ENCODE data around the gene SARDH.

Gene SARDH

DNA sequence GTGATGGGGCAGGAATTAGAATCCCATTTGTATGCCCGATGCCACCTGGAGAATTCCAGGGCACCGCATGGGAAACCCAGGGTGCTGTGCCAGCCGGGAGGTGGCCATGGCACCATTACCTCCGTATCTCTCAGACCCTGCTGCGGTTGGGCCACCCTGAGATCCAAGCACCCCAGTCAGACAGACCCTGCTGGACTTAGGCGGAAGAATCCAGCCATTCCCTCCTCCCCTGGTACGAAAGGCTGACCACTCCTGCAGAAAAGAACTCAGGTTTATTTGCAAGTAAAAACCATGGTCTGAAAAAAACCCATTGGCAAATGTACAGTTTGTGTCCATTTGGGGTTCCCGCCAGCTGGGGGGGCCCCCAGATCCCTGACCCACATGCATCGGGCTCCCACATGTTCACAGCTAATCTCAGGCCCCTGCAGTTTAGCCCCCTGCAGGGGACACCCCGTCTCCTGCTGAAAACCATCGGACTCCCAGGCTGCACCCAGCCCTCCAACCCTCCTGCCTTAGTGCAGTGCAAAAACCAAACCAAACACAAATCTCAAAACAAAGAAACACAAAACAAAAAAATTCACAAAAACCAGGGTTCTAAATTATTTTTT is 23.6 kb upstream of the SARDH start:
- Histone ChIP-seq H3K4me1 (ENCODE audit: insufficient read depth, low read length) (no peaks in the 10 kb centered on the region), H3K4me2 (ENCODE audit: insufficient read depth, low read length) (no peak overlapping the region), H3K79me2 (ENCODE audit: insufficient read depth, low read length) (no peaks in the 10 kb centered on the region), H2AFZ (ENCODE audit: low read depth, low read length) (no peak overlapping the region), H4K20me1 (ENCODE audit: insufficient read depth, low read length) (no peaks in the 10 kb centered on the region), H3K9me3 (ENCODE audit: insufficient read depth, low read length, severe bottlenecking) (no peaks in the 10 kb centered on the region), H3K4me3 (ENCODE audit: low read depth in 1 of 2, low read length in 2 of 2) (no peak overlapping the region), H3K9ac (ENCODE audit: low read depth, low read length) (no peak overlapping the region), H3K36me3 (ENCODE audit: insufficient read depth, low read length) (no peaks in the 10 kb centered on the region), H3K27me3 (ENCODE audit: insufficient read depth, low read length, poor library complexity) (no peaks in the 10 kb centered on the region), H3K27ac (ENCODE audit: low read length) (no peak overlapping the region)
- TF ChIP-seq EZH2 (IDR thresholded peaks at IDR 0.05; ENCODE audit: borderline replicate concordance, low read depth, low read length, severe bottlenecking), result no peak
- TF ChIP-seq, protein P1, sequence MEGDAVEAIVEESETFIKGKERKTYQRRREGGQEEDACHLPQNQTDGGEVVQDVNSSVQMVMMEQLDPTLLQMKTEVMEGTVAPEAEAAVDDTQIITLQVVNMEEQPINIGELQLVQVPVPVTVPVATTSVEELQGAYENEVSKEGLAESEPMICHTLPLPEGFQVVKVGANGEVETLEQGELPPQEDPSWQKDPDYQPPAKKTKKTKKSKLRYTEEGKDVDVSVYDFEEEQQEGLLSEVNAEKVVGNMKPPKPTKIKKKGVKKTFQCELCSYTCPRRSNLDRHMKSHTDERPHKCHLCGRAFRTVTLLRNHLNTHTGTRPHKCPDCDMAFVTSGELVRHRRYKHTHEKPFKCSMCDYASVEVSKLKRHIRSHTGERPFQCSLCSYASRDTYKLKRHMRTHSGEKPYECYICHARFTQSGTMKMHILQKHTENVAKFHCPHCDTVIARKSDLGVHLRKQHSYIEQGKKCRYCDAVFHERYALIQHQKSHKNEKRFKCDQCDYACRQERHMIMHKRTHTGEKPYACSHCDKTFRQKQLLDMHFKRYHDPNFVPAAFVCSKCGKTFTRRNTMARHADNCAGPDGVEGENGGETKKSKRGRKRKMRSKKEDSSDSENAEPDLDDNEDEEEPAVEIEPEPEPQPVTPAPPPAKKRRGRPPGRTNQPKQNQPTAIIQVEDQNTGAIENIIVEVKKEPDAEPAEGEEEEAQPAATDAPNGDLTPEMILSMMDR (IDR thresholded peaks at IDR 0.05; ENCODE audit: borderline replicate concordance, extremely low read depth, low read length, poor library complexity, severe bottlenecking), result no peak
- DNase-seq (no peak), ATAC-seq (ENCODE audit: insufficient read depth, low read depth) (no peak)

DNA sequence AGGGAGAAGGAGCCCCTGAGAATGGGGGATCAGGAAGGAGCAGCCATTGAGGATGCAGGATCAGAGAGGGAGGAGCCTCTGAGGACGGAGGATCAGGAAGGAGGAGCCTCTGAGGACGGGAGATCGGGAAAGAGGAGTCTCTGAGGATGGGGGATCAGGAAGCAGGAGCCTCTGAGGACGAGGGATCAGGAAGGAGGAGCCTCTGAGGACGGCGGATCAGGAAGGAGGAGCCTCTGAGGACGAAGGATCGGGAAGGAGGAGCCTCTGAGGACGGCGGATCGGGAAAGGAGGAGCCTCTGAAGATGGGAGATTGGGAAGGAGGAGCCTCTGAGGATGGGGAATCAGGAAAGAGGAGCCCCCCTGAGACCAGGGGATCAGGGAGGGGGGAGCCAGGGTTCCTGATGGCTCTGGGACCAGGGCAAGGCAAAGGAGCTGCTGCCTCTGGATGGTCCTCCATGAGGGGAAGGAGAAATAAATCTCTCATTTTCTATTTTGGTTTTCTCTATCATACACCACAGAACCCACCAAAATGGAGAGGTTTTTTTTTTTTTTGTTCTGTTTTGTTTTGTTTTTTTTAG is 22.6 kb upstream of the SARDH start:
- no peaks in the 10 kb centered on the region for H3K4me1 ChIP-seq (ENCODE audit: insufficient read depth, low read length)
- TF ChIP-seq, protein P1 (IDR thresholded peaks at IDR 0.05; ENCODE audit: borderline replicate concordance, extremely low read depth, low read length, poor library complexity, severe bottlenecking), result no peak
- TF ChIP-seq EZH2 (IDR thresholded peaks at IDR 0.05; ENCODE audit: borderline replicate concordance, low read depth, low read length, severe bottlenecking), result no peak
- no peak overlapping the region for H3K4me2 ChIP-seq (ENCODE audit: insufficient read depth, low read length)
- no peak overlapping the region for H3K27ac ChIP-seq (ENCODE audit: low read length)
- ATAC-seq (ENCODE audit: insufficient read depth, low read depth), result no peak
- H3K27me3 ChIP-seq (ENCODE audit: insufficient read depth, low read length, poor library complexity), result no peaks in the 10 kb centered on the region
- H3K4me3 ChIP-seq (ENCODE audit: low read depth in 1 of 2, low read length in 2 of 2), result no peak overlapping the region
- no peaks in the 10 kb centered on the region for H3K79me2 ChIP-seq (ENCODE audit: insufficient read depth, low read length)
- no peak overlapping the region for H2AFZ ChIP-seq (ENCODE audit: low read depth, low read length)
- no peak for DNase-seq
- H3K36me3 ChIP-seq (ENCODE audit: insufficient read depth, low read length), result no peaks in the 10 kb centered on the region
- no peak overlapping the region for H3K9ac ChIP-seq (ENCODE audit: low read depth, low read length)
- H3K9me3 ChIP-seq (ENCODE audit: insufficient read depth, low read length, severe bottlenecking), result no peaks in the 10 kb centered on the region
- H4K20me1 ChIP-seq (ENCODE audit: insufficient read depth, low read length), result no peaks in the 10 kb centered on the region

DNA sequence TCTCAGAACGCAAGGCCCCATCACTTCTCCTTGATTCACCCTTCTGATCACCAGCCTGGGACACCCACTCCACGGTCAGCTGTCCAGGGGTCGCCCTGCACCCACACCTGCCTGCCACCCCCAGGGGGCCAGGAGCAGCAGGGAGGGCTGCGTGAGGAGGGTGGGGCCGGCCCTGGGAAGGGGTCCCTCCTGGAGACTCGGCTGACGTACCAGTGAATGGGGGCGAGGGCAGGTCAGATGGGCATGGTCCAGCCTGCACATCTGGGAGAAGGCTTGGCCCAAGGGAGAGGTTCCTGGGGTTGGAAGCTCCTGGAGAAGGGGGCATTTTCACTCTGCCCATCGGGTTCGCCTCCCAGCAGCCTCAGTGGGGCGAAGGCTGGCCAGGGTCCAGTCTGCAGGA is 21.8 kb upstream of the SARDH start:
- no peak overlapping the region for H3K9ac ChIP-seq (ENCODE audit: low read depth, low read length)
- no peaks in the 10 kb centered on the region for H3K27me3 ChIP-seq (ENCODE audit: insufficient read depth, low read length, poor library complexity)
- H3K4me3 ChIP-seq (ENCODE audit: low read depth in 1 of 2, low read length in 2 of 2), result no peak overlapping the region
- no peak overlapping the region for H3K4me2 ChIP-seq (ENCODE audit: insufficient read depth, low read length)
- ATAC-seq (ENCODE audit: insufficient read depth, low read depth), result no peak
- no peaks in the 10 kb centered on the region for H3K36me3 ChIP-seq (ENCODE audit: insufficient read depth, low read length)
- TF ChIP-seq EZH2 (IDR thresholded peaks at IDR 0.05; ENCODE audit: borderline replicate concordance, low read depth, low read length, severe bottlenecking), result no peak
- TF ChIP-seq, protein P1 (IDR thresholded peaks at IDR 0.05; ENCODE audit: borderline replicate concordance, extremely low read depth, low read length, poor library complexity, severe bottlenecking), result no peak
- no peak overlapping the region for H2AFZ ChIP-seq (ENCODE audit: low read depth, low read length)
- H3K27ac ChIP-seq (ENCODE audit: low read length), result no peak overlapping the region
- DNase-seq, result no peak
- H3K4me1 ChIP-seq (ENCODE audit: insufficient read depth, low read length), result no peaks in the 10 kb centered on the region
- no peaks in the 10 kb centered on the region for H4K20me1 ChIP-seq (ENCODE audit: insufficient read depth, low read length)
- no peaks in the 10 kb centered on the region for H3K79me2 ChIP-seq (ENCODE audit: insufficient read depth, low read length)
- H3K9me3 ChIP-seq (ENCODE audit: insufficient read depth, low read length, severe bottlenecking), result no peaks in the 10 kb centered on the region
